Measurements from ENCODE around the gene EEF1AKMT3.

The EEF1AKMT3 gene

DNA sequence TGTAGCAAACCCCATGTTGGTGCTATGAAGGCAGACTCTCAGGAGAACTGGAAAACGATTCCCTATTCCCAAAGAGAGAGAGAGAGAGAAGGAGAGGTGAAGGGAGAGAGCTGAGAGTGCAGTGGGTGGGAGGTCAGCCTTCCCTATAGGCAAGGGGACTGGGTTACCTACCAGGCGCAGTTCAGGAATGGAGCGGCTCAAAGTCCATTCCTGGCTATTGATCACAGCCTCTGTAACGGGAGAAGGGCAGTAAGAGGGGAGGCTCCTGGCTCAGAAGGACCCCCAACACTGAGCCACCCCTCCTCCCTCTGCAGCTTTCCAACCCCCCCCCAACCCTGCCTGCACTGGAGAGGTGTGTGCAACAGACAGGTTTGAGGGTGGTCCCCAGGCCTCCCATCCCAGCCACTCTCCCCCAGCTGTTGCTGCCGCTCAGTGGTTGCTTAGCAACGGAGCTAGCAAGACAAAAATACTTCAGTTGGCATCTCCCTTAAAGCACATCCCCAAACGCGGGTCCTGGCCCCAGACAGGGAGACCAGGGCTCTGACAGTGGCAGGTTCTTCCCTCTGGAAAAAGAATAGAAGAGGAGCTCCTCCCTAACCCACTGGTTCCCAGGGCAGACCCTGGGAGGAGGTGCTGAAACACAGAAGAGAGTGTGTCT is 37.1 kb upstream of the EEF1AKMT3 start:
- DNase-seq, result no peak

DNA sequence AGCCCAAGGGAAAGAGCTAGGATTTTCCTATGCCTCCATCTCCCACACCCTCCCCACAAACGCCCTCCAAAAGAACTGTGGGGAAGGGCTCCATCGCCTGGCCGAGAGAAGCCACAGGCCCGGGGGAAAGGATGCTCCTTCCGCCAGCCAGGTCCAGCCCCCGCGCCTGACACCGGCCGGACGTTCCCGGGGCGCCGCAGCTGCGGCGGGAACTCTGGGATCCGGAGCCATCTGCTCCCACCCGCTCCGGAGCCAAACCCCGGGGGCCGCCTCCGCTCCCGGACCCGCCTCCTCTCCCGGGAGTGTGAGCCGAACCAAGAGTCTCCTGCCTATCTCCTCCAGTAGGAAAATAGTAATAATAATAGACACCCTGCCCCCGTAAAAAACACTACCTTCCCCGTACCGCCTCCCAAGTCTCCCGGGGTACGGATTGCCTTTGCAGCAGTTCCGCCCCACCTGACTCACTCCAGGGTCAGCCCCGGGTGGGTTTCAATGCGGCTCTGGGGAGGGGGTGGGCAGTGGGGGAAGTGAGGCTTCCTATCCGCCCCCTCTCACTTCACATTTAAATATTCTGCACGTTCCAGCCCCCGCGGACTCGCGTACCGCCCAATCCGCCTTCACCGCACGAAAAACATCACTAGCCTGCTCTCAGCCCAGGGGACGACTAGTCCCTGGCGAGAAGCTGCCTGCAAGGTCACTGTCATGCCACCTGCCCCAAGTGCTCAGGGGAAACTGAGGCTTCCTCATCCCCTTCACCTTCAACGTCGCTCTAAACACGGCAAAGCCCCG is 36.3 kb upstream of the EEF1AKMT3 start:
- no peak for DNase-seq

DNA sequence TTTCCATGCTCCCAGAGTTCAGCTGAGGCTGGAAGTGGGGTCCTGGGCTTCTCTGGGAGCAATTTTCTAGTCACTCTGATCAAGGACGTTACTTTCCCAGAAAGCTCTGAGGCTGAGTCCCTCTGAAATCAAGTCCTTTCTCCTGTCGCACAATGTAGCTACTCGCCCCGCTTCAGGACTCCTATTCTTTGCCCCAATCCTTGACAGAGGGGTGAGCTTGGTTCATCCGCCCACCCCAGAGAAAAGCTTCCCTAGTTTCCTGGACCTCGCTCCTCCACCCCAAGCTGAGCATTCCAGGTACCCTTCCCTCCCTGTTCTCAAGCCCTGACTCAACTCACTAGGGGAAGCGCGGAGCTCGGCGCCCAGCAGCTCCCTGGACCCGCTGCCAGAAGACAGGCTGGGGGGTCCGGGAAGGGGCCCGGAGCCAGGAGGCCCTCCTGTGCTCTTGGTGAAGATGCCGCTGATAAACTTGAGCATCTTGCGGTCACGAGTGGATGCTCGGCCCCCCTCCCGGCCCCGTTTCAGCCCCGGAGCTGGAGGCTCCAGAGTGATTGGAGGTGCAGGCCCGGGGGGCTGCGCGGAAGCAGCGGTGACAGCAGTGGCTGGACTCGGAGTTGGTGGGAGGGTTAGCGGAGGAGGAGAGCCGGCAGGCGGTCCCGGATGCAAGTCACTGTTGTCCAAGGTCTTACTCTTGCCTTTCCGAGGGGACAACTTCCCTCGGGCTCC is 35.5 kb upstream of the EEF1AKMT3 start:
- DNase-seq, result no peak

DNA sequence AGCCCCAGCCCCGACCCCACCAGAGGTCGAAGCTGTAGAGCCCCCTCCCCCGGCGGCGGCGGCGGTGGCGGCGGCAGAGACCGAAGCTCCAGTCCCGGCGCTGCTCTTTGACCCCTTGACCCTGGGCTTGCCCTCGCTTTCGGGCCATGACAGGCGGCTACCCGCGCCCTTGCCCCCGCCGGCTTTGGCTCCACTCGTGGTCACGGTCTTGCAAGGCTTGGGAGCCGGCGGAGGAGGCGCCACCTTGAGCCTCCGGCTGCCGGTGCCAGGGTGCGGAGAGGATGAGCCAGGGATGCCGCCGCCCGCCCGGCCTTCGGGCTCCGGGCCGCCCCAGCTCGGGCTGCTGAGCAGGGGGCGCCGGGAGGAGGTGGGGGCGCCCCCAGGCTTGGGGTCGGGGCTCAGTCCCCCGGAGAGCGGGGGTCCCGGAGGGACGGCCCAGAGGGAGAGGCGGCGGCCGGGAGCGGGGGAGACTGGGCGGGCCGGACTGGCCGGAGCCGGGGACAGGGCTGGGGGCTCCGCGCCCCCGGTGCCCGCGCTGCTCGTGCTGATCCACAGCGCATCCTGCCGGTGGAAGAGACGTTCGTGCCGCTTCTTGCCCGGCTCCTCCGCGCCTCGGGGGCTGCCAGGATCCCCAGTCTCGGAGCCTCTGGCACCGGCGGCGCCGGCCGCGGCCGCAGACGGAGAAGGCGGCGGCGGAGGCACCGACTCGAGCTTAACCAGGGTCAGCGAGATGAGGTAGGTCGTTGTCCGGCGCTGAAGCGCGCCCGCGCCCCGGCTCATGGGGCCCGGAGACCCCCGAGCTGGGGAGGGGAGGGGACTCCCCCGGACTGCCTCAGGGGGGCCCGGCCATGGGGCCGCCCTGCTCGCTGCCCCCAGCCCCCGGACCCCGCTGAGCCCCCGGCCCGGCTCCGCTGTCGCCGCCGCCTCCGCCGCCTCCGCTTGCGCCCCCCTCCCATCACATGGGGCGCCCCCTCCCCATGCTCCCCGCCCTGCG is 34.6 kb upstream of the EEF1AKMT3 start:
- no peak for DNase-seq

DNA sequence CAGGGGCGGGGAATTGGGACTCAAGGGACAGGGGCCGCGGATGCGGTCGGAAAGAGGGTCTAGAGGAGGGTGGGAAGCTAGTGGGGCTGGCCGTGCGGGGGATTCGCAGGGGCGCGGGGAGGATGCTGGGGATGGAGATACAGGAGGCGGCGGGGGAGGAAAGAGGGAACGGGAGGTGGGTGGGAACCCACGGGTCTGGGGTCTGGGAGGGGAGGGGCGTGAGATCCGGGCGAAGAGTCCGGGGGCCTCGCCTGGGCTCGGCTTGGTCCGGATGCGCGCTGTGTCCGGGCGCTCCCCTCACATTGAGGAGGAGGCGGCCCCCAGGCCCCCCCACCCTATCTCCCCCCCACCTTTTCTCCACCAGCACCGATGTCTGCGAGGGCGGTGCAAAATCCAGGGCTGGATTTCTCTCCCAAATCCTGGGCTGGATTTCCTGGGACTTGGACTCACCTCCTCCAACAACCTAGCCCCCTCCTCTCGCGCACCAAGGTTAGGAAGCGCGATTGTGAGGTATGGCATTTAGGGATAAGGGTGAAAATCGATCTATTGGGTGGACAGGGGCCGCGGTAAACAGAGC is 33.7 kb upstream of the EEF1AKMT3 start, which contains the start of gene AGAP2:
TSS of gene AGAP2 (minus strand) at position 82 of the 577 bp plus-strand sequence. CDS start 496 bp downstream, outside the sequence.
- no peak for DNase-seq

DNA sequence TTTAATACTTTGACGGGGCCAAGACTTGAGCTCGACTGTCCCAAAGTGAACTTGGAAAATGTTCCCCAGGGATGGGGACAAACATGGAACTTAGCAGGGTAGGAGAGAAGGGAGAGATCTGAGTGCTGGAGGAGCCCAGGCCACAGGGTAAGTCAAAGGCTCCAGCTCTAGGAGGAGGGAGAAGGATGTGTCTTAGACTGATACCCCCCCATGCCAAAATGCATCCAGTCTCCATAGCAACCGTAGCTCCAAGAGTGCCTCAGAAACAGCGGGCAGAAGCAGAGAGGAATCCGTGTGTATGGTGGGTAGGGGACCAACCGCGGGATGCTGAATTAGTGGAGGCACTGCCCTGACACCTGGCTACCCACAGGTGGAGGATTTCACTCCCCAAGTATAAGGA is 33.0 kb upstream of the EEF1AKMT3 start:
- DNase-seq, result no peak

DNA sequence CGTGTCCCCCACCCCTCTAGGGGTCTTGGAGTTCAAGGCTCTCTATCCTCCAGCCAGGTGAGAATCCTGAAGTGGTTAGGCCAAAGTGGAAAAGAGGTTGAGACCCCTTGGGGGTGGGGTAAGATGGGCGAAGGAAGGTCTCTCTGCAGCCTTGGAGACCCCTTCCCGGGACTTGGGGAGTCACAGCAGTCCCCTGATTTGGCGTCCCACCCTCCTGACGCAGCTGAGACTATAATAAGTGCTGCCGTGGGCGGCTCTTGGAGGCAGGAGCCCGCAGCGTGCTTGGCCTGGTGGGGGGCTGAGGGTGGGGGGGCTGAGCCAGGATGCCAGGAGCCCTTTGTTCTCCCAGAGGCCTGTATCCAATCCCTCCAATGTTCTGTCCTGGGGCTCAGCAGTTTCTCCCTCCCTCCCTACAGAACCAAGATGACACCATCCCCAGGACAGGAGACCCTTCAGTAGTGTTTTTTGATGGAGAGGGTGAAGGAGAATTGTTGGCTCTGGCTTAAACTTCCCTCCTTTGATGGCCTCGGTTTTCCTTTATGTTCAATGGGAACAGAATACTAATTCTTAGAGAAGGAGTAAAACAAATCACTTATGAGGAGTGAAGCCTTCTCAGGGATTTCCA is 32.4 kb upstream of the EEF1AKMT3 start:
- no peak for DNase-seq

DNA sequence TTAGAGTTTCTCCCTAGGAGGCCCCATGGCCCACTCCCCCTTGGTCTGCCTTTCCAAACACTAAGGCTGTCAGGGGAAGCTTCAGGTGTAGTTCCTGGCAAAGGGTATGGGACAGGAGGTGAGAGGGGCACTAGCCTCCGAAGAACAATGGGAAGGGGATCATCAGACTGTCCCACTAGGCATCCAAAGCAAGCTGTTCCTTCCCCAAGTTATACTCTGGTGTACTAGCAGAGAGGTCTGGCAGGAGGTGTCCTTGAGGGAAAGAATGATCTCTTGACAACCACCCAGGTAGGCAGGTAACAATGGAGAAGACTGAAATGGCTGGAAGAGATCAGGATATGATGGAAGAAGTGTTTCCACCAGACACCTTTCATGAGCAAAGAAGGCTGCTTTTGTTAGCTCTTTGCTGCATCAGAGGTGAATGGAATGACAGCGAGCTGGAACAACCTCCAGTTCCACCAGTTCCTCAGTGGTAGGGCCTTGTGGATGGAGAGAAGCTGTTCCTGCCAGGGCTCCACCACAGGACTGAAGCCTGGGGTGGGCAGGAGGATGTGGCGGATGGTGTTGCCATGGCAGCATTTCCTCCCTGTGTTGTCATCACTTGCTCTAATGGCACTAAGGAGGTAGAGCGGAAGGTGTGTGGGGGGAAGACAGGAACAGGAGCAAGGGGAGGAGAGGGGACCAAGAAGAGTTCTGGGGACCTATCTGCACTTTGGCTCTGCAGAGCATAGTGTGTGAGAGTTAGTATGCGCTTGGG is 31.6 kb upstream of the EEF1AKMT3 start:
- peak; percentile 56 to 57 for DNase-seq

DNA sequence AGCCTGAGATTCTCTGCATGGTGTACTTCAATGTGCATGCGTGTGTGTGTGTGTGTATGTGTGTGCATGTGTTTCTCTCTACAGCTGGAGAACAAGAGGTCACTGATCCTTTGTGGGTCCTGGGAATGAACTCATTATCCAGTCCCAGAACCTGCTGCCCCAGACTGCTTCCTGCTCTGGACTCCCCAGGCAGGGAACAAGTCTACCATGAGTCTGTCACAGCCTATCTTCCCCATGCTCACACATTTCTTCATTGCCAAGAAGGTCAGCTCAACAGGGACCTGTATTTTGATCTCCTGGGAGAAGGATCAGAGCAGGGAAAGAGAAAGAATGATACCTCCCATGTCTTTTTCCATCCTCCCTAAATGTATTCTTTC is 31.0 kb upstream of the EEF1AKMT3 start:
- no peak for DNase-seq

DNA sequence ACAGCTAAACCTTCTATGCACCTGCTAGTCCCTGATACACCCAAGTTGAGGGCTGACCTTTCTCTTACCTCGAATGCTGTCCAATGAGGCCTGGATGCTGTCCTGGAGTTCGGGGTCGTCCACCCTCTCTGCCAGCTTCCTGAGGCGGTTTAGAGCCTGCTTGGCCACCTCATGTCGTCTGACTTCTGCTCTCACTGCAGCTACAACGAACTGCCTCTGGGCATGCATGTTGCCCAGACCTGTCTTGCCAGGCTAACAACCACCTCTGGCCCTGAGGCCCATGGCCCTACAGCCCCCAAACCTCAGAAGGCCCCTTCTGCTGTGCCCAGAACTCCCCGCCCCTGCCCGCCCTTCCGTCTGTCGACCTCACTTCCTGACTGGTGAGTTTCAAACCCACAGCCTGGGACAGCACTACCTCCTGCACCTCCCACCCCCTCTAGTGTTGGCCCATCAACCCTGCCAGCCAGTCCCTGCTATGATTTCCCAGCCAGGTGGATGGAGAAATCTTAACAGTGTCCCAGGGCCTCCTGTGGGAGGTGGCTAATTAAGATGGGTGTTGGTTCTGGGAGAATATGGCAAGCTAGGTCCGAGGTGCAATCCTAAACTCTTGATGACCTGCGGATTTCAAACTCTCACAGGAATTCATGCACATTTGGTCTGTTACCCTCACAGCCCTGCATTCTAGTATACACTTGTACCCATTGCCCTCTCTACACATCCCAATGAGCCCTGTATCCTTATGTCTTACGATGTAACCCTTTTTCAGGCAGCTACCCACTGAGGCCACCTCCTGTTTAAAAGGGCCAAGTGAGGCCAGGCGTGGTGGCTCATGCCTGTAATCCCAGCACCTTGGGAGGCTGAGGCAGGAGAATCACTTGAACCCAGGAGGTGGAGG is 30.3 kb upstream of the EEF1AKMT3 start:
- peak; percentile 66 to 73 for DNase-seq

DNA sequence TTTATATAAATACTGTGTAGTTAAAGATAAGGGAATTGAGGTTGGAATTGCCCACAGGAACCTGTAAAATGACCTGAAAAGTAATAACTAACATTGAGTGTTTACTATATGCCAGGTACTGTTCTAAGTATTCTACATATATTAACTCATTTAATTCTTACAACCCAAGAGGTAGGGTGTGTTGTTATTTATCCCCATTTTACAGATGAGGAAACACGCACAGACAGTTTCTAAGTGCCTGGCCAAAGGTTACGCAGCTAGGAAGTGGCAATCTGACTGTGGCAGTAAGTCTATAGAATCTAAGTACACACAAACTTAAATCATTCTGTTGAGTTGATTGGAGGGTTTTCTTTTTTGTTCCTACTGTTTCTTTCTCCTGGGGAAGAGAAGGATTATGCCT is 28.6 kb upstream of the EEF1AKMT3 start:
- DNase-seq, result no peak

DNA sequence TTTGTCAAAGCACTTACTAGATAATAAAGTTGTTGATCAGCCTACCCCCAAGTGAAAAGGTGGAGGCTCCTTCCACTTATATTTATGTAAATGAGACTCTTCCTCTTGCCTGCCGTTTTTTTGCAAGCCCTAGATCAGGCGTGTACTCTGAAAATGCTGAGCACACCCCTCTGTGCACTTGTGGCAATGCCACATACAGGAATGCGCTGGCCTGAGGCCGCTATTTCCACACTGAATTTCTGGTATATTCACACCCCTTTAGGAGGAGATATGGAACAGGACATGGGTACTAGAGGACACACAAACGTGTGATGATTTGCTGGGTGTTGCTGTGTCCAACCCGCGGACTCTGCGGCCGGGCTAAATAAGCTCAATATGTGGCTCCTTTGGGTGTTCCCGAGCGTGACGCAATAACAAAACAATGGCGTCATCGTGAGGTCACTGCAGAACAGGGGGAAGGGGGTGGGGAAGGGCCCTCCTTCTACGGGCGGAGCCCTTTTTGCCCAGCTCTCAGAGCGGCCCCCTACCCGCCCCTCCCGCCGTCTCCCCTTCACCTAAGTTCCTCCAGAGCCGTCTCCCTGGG is 28.1 kb upstream of the EEF1AKMT3 start:
- peak; percentile 68 to 74 for DNase-seq

DNA sequence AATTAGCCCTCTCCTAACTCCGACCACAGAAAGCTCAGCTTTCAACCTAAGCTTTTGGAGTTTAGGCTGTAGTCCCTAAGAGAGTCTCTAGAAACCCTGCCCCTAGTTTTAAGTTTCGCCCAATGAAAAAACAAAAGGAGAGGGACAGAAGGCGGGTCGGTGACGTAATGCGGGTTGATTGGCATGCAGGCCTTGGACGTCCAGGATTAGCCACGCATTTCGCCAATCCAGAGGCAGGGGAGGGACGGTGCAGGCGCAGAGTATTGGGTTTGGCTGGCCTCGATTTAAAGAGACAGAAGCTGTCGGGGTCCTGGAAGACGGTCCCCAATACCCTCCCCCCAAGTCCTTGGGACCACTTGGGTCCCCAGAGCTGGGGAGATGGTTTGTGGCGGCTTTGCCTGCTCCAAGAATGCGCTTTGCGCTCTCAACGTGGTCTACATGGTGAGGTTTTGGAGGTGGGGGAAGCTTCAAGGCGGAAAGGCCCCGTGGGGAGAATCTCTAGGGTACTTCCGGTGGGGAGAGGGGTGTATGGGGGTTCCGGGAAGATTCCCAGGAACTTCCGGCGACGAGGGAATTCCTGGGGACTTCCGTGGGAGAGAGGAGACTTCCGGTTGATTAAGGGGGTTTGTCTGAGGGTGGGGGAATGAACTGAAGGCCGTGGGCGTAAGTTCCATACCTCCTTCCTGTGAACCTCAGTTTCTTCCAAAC is 27.5 kb upstream of the EEF1AKMT3 start, which contains the start of gene TSPAN31:
TSS of gene TSPAN31 (plus strand) at position 263 of the 708 bp plus-strand sequence. CDS start at position 379, 116 bp downstream.
- peak; percentile 89 to 91 for DNase-seq

DNA sequence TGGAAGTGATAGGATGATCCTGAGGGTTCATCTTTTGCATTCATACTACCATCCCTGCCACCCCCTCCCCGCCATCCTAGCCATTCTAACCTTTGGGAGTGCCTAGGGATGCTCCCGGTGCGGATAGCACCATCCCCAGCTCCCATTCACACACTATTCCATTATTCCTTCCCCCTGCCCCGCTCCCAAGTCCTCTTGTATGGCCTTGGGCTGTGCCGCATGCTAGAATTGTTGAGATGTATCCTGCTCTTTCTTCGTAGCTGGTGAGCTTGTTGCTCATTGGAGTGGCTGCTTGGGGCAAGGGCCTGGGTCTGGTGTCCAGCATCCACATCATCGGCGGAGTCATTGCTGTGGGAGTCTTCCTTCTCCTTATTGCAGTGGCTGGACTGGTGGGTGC is 26.9 kb upstream of the EEF1AKMT3 start:
- no peak for DNase-seq

DNA sequence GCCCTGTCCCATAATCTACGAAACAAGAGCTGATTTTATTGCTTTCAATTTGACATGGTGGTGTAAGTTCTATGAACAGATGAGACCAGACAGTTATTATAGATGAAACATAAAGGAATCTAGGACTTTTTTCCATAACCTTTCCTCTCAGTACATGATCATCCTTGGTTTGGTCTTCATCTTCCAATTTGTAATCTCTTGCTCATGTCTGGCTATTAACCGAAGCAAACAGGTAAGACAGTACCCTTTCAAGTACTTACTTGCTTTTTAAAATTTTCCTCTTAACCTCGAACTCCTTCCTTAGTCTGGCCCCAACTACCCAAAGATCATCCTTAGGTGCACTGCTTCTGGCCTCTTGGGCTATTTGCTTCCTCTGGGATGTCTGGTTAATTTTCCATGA is 26.4 kb upstream of the EEF1AKMT3 start:
- no peak for DNase-seq

DNA sequence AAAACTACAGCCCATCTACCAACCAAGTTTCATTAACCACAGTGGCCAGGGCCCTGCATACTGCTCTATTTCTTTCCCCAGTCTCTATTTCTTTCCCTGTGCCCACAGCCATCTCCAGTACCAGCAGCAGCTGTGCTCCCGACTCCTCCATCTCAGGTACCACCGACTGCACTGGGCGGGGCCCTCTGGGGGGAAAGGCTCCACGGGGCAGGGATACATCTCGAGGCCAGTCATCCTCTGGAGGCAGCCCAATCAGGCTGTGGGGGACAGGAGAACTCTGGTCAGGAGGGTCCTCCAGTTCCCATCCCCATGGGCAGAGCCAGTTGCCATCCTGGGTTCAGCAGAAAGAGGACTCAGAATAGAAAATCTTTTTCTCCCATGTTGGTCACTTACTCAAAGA is 23.4 kb upstream of the EEF1AKMT3 start:
- DNase-seq, result no peak

DNA sequence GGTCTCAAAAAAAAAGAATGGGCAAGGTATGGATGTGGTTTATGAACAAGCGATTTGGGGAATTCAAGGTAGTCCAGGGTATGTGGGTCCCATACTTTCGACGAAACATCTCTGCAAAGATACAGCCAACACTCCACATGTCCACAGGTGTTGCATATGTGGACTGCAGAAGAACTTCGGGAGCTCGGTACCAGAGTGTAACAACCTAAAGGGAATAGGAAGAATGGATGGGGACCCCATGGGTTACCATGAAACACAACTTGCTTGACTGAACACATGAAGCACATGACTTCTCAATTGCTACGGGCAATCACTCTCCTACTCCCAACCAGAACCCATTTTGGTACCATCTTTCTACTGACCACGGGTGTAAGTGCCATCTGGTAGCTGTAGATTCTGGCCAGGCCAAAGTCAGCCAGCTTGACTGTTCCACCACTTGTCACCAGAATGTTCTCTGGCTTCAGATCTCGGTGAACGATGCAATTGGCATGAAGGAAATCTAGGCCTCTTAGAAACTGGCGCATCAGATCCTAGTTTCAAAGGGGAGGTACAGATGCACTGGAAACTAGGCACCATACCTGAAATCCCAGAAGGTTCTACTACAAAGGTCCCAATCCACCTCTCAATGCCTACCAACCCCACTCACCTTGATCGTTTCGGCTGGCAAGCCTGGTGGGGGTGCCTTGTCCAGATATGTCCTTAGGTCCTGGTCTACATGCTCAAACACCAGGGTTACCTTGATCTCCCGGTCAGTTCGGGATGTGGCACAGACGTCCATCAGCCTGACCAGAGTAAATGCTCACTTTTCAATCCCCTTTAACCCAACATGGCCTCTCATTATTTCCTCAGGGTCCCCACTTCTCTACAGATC is 21.6 kb upstream of the EEF1AKMT3 start:
- no peak for DNase-seq

DNA sequence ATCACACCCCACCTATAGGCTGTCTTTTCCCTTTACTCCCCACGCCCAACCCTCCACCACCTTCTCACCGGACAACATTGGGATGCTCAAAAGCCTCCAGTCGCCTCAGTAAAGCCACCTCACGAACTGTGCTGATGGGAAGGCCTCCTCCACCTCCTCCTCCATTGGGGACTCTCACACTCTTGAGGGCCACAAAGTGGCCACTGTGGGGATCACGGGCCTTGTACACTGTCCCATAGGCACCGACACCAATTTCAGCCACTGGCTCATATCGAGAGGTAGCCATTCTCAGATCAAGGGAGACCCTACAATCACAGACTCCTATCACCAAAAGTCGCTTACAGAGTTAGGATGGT is 21.0 kb upstream of the EEF1AKMT3 start:
- DNase-seq, result no peak
